H9 (cell line): ENCODE data around the gene C19orf85. TPM values are rescaled to one million over a fixed set of nuclear protein-coding genes. Genes with fewer than 3 reads are reported as not detected.

Experiments
- DNase-seq: peaks from one replicate; pipeline ENCODE4 v3.0.0-alpha.2; 2017
- H2AFZ ChIP-seq: one replicate; pipeline ENCODE4 v1.6.1; 2013; ENCODE audit warnings: mild to moderate bottlenecking, low read length, control low read depth, moderate library complexity
- H2AK5ac ChIP-seq: 2 replicates; pipeline ENCODE4 v1.6.1; 2013; ENCODE audit warnings: low read length, control low read depth, mixed read lengths; ENCODE audit not compliant: insufficient read length
- H2BK120ac ChIP-seq: one replicate; pipeline ENCODE4 v1.6.1; 2013; ENCODE audit warnings: low read depth, mild to moderate bottlenecking, low read length, control low read depth, inconsistent platforms; ENCODE audit not compliant: poor library complexity, severe bottlenecking
- H2BK12ac ChIP-seq: 2 replicates; pipeline ENCODE4 v1.6.1; 2013; ENCODE audit warnings: low read length, control low read depth, mixed read lengths, low read depth; ENCODE audit not compliant: insufficient read length
- H2BK15ac ChIP-seq: 2 replicates; pipeline ENCODE4 v1.6.1; 2013; ENCODE audit warnings: low read depth, low read length, control low read depth
- H2BK20ac ChIP-seq: one replicate; pipeline ENCODE4 v1.6.1; 2013; ENCODE audit warnings: low read depth, mild to moderate bottlenecking, low read length, control low read depth, inconsistent platforms; ENCODE audit not compliant: poor library complexity, severe bottlenecking
- H2BK5ac ChIP-seq: 2 replicates; pipeline ENCODE4 v1.6.1; 2013; ENCODE audit warnings: low read length, control low read depth, mixed read lengths; ENCODE audit not compliant: insufficient read length
- H3K14ac ChIP-seq: 2 replicates; pipeline ENCODE4 v1.6.1; 2013; ENCODE audit warnings: low read length, control low read depth; ENCODE audit not compliant: insufficient read depth
- H3K18ac ChIP-seq: 2 replicates; pipeline ENCODE4 v1.6.1; 2013; ENCODE audit warnings: low read depth, mild to moderate bottlenecking, mixed read lengths, low read length, control low read depth; ENCODE audit not compliant: insufficient read length
- H3K23ac ChIP-seq: 2 replicates; pipeline ENCODE4 v1.6.1; 2013; ENCODE audit warnings: low read length, control low read depth, mixed read lengths, low read depth; ENCODE audit not compliant: insufficient read length
- H3K23me2 ChIP-seq: 2 replicates; pipeline ENCODE4 v1.6.1; 2013; ENCODE audit warnings: low read depth, mild to moderate bottlenecking, mixed read lengths, low read length, control low read depth; ENCODE audit not compliant: insufficient read length, poor library complexity, severe bottlenecking
- H3K27ac ChIP-seq: 2 replicates; pipeline ENCODE4 v1.5.1; 2013; ENCODE audit warnings: low read length, control low read depth, mixed read lengths, low read depth; ENCODE audit not compliant: insufficient read length
- H3K27me3 ChIP-seq: 2 replicates; pipeline ENCODE4 v1.6.1; 2013; ENCODE audit warnings: low read length, control low read depth, inconsistent platforms; ENCODE audit not compliant: insufficient read depth
- H3K4ac ChIP-seq: 2 replicates; pipeline ENCODE4 v1.6.1; 2013; ENCODE audit warnings: low read depth, mild to moderate bottlenecking, control low read depth, inconsistent platforms, low read length, moderate library complexity
- H3K4me1 ChIP-seq: 2 replicates; pipeline ENCODE4 v1.6.1; 2013; ENCODE audit warnings: low read length, control low read depth, inconsistent platforms; ENCODE audit not compliant: insufficient read depth
- H3K4me2 ChIP-seq: 2 replicates; pipeline ENCODE4 v1.6.1; 2013; ENCODE audit warnings: low read length, control low read depth, mixed read lengths; ENCODE audit not compliant: insufficient read length, insufficient read depth
- H3K56ac ChIP-seq: 2 replicates; pipeline ENCODE4 v1.6.1; 2013; ENCODE audit warnings: low read depth, mild to moderate bottlenecking, mixed read lengths, low read length, control low read depth; ENCODE audit not compliant: insufficient read length
- H3K79me1 ChIP-seq: 2 replicates; pipeline ENCODE4 v1.6.1; 2013; ENCODE audit warnings: low read depth, mild to moderate bottlenecking, moderate library complexity, low read length, control low read depth, inconsistent platforms; ENCODE audit not compliant: insufficient read depth, poor library complexity, severe bottlenecking
- H3K79me2 ChIP-seq: 2 replicates; pipeline ENCODE4 v1.6.1; 2013; ENCODE audit warnings: low read length, control low read depth, inconsistent platforms; ENCODE audit not compliant: insufficient read depth
- H3K9ac ChIP-seq: 2 replicates; pipeline ENCODE4 v1.6.1; 2013; ENCODE audit warnings: low read length, control low read depth, mixed read lengths; ENCODE audit not compliant: insufficient read length; ENCODE audit errors: extremely low read depth
- H3K9me3 ChIP-seq: one replicate; pipeline ENCODE4 v1.6.1; 2013; ENCODE audit warnings: low read depth, low read length, inconsistent platforms; ENCODE audit not compliant: control insufficient read depth
- H3T11ph ChIP-seq: one replicate; pipeline ENCODE4 v1.6.1; 2013; ENCODE audit warnings: mild to moderate bottlenecking, low read length, control low read depth, inconsistent platforms
- H4K20me1 ChIP-seq: one replicate; pipeline ENCODE4 v1.6.1; 2013; ENCODE audit not compliant: control insufficient read depth, insufficient read length, insufficient read depth
- H4K5ac ChIP-seq: 2 replicates; pipeline ENCODE4 v1.6.1; 2013; ENCODE audit warnings: low read depth, mild to moderate bottlenecking, mixed read lengths, low read length, control low read depth; ENCODE audit not compliant: insufficient read length
- H4K8ac ChIP-seq: replicated peaks from 2 replicates; pipeline ENCODE4 v1.6.1; 2013; ENCODE audit warnings: low read length, control low read depth, mixed read lengths, low read depth; ENCODE audit not compliant: insufficient read length
- H4K91ac ChIP-seq: 2 replicates; pipeline ENCODE4 v1.6.1; 2013; ENCODE audit warnings: low read depth, mild to moderate bottlenecking, moderate library complexity, mixed read lengths, low read length, control low read depth; ENCODE audit not compliant: insufficient read length
- H3K27ac Mint-ChIP-seq, 3 experiments: 2 replicates in 2 of 3; 3 replicates in 1 of 3; pipeline ENCODE4 v1.8.0; 2020 to 2021; ENCODE audit warnings: mixed read lengths in 3 of 3, mild to moderate bottlenecking in 1 of 3, moderate library complexity in 1 of 3
- H3K27me3 Mint-ChIP-seq: 2 replicates; pipeline ENCODE4 v1.8.0; 2021; ENCODE audit warnings: low read depth, mild to moderate bottlenecking, moderate library complexity, mixed read lengths
- H3K36me3 Mint-ChIP-seq, 3 experiments: 2 replicates in 2 of 3; 3 replicates in 1 of 3; pipeline ENCODE4 v1.8.0; 2020 to 2021; ENCODE audit warnings: low read depth in 3 of 3, mixed read lengths in 3 of 3; ENCODE audit not compliant: insufficient read depth in 1 of 3
- H3K4me1 Mint-ChIP-seq, 2 experiments: 2 replicates each; pipeline ENCODE4 v1.8.0; 2020; ENCODE audit warnings: mixed read lengths in 2 of 2
- H3K4me3 Mint-ChIP-seq, 2 experiments: 2 replicates in 1 of 2; 3 replicates in 1 of 2; pipeline ENCODE4 v1.8.0; 2020 to 2021; ENCODE audit warnings: mild to moderate bottlenecking in 2 of 2, mixed read lengths in 2 of 2, moderate library complexity in 1 of 2
- H3K9me3 Mint-ChIP-seq, 2 experiments: 2 replicates in 1 of 2; 3 replicates in 1 of 2; pipeline ENCODE4 v1.8.0; 2020; ENCODE audit warnings: mild to moderate bottlenecking in 2 of 2, mixed read lengths in 2 of 2, moderate library complexity in 1 of 2
- CTCF ChIP-seq: fragments of 200-600 bp; sonication (generic); conservative IDR thresholded peaks from 3 replicates; pipeline ENCODE4 v1.8.0; 2021; ENCODE audit warnings: antibody characterized with exemption, mild to moderate bottlenecking
- whole genome bisulfite sequencing: extraction: QIAGEN DNeasy Blood & Tissue Kit; methylation state at CpG from one replicate; pipeline ENCODE4 v1.1.7; 2013; ENCODE audit warnings: missing lambda C conversion rate, low lambda C conversion rate, mixed read lengths; ENCODE audit not compliant: insufficient read length; ENCODE audit errors: extremely low coverage; 5-methylcytosine and 5-hydroxymethylcytosine counted together
- total RNA-seq: library from RNA; stranded (reverse); gene quantifications from 2 replicates; pipeline ENCODE4 v1.2.1, GENCODE V29; 2021

The C19orf85 gene
- total RNA-seq, 1 experiment from 2014 or later: 1.2 TPM

- H3K27ac Mint-ChIP-seq: no peak overlapping the region
- H3K36me3 Mint-ChIP-seq: peaks cover 3 to 5% (median 4%) of the 10 kb centered on the region in 3 experiments
- Histone ChIP-seq H4K91ac (no peak overlapping the region), H3K27me3 (peaks cover 4% of the 10 kb centered on the region), H3K79me1 (no peaks in the 10 kb centered on the region), H4K8ac (no peak overlapping the region), H4K20me1 (no peaks in the 10 kb centered on the region), H3K23ac (no peak overlapping the region), H4K5ac (no peak overlapping the region), H3K79me2 (no peaks in the 10 kb centered on the region), H2AFZ (no peak overlapping the region), H2BK12ac (no peak overlapping the region), H3K4ac (no peak overlapping the region), H3K4me1 (no peaks in the 10 kb centered on the region), H3K14ac (no peak overlapping the region), H2BK20ac (no peak overlapping the region), H3K27ac (no peak overlapping the region), H2BK120ac (no peak overlapping the region), H3K9ac (no peak overlapping the region), H3T11ph (no peak overlapping the region), H2BK15ac (no peak overlapping the region), H2BK5ac (no peak overlapping the region), H3K56ac (no peak overlapping the region), H3K9me3 (no peaks in the 10 kb centered on the region), H3K23me2 (no peaks in the 10 kb centered on the region), H3K18ac (no peak overlapping the region), H3K4me2 (no peak overlapping the region), H2AK5ac (no peak overlapping the region)
- no peak for TF ChIP-seq CTCF
- H3K9me3 Mint-ChIP-seq: peaks cover 8 to 12% of the 10 kb centered on the region in 2 experiments
- H3K4me1 Mint-ChIP-seq: peaks cover 18 to 22% of the 10 kb centered on the region in 2 experiments
- peaks cover 48% of the 10 kb centered on the region for H3K27me3 Mint-ChIP-seq
- WGBS: no CpG with 5 or more reads among the region's 2 CpGs
- no peak overlapping the region for H3K4me3 Mint-ChIP-seq
- DNase-seq: no peak
Measured at GRCh38 chr19:55498246-55498840, 33.8 kb upstream of the C19orf85 start.
